Astrocyte of the spinal cord (primary cell): Measurements from ENCODE around the gene CHDH.

Experiments used
- DNase-seq: peaks from one replicate; pipeline ENCODE4 v3.0.0; 2011; ENCODE audit warnings: low read depth, low spot score
- H3K4me3 ChIP-seq: 2 replicates; pipeline ENCODE4 v1.5.1; 2011; ENCODE audit warnings: low read depth, mild to moderate bottlenecking, low read length, moderate library complexity
- CTCF ChIP-seq: IDR thresholded peaks from 2 replicates; pipeline ENCODE4 v1.5.1; 2012; ENCODE audit warnings: low read depth, mild to moderate bottlenecking, low read length, inconsistent platforms
- in situ Hi-C: cut with HindIII; loops from 2 replicates; pipeline ENCODE4 v1.10.0; 2017; ENCODE audit warnings: low sequenced_read_pairs

CHDH gene

DNA sequence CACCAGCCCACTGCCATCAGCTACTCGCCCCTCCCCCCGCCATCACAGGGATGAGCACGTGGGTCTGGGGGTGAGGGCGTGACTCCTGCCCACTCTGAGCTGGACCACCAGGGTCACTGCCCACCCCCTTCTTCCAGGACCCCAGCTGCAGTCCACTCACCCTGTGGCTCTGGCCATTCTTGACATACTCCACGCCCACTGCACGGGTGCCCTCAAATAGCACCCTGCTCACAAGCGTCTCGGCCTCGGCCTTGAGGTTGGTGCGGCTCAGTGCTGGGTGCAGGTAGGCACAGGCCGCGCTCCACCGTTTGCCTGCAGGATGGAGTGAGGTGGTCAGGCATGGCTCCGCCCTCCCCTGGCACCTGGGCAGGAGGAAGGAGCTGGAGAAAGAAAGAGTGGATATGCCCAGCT is 23.9 kb downstream of the CHDH start:
- in situ Hi-C loops = no loop called here
- no peak for TF ChIP-seq CTCF
- no peak overlapping the region for H3K4me3 ChIP-seq
- DNase-seq = no peak

DNA sequence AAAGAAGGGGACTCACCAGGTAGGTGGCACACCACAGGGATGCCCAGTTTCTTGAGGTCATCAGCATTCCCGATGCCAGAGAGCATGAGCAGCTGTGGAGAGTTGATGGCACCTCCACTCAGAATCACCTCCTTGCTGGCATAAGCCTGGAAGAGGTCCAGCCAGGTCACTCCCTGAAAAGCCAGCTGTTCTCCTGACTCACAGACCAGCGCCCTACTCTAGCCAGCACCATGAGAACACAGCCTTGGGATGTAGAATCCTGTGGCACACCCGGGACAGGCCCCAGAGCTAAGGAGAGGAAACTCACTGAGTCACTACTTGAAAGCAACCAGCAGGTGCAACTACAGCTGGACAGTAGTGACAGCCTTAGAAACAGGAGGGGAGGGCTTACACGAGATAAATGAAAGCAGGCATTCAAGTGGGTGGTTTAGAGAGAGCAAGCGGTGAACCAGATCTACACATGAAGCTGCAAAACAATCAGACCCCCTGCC is 24.5 kb downstream of the CHDH start:
- in situ Hi-C loops = no loop called here
- no peak for DNase-seq
- no peak for TF ChIP-seq CTCF
- H3K4me3 ChIP-seq = no peak overlapping the region

DNA sequence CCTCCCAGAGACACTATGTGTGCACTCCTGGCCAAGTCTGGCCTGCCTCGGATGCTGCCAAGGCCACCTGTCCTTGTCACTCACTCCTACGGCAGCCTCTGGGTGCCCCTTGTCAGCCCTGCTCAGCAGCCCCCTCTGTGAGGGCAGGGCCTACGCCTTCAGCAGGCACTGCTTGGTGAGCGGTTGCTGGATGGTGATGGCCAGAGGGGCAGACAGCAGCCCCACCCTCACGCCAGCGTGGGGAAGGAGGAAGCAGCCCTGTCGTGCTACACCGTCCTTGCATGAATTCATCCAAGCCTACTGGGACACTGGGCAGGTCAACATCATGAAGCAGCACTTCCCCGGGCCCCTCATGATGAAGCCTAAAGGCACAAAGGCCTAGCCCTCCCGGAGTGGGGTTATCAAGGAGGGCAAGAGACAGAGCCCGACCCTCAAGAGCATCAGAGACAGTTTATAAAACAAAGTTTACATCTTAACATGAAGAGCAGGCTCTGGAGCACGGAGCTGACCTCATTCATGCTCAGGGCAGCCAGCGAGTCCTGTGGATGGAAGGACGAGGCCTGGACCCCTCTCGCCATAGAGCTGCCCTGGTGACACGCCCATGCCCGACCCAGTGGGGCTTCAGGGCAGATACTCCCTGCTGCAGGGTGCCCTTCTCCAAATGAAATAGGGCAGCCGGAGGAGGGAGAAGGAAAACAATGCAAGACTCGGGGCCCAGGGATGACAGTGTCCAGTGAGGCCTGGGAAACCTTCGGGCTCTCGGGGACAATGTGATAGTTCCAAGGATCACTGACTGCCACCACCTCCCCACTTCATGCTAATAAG is 25.3 kb downstream of the CHDH start:
- no peak for TF ChIP-seq CTCF
- H3K4me3 ChIP-seq = no peak overlapping the region
- DNase-seq = no peak
- in situ Hi-C loops = no loop called here

- H3K4me3 ChIP-seq = no peak overlapping the region
- in situ Hi-C loops = no loop called here
- DNase-seq = no peak
- no peak for TF ChIP-seq CTCF
These were observed 26.1 kb downstream of the CHDH start for GRCh38 chr3:53820084-53820483.

- H3K4me3 ChIP-seq = no peak overlapping the region
- in situ Hi-C loops = no loop called here
- TF ChIP-seq CTCF = no peak
- no peak for DNase-seq
These were observed 26.9 kb downstream of the CHDH start for GRCh38 chr3:53819163-53819868.

- DNase-seq = no peak
- in situ Hi-C loops = no loop called here
- H3K4me3 ChIP-seq = no peak overlapping the region
- TF ChIP-seq CTCF = no peak
These were observed 27.7 kb downstream of the CHDH start for GRCh38 chr3:53818221-53819162.
